Superior temporal gyrus (tissue), 1 donor: ENCODE measurements around the gene PKN2.
"Not testable (repeated sequence)": the region's sequence is repeated elsewhere in the genome, so short reads cannot be mapped to it uniquely, and the experiment has no call there.

Experiments used
- DNase-seq: peaks from one replicate; pipeline ENCODE4 v3.0.0-alpha.2; 2016; ENCODE audit errors: extremely low spot score

Gene PKN2

DNA sequence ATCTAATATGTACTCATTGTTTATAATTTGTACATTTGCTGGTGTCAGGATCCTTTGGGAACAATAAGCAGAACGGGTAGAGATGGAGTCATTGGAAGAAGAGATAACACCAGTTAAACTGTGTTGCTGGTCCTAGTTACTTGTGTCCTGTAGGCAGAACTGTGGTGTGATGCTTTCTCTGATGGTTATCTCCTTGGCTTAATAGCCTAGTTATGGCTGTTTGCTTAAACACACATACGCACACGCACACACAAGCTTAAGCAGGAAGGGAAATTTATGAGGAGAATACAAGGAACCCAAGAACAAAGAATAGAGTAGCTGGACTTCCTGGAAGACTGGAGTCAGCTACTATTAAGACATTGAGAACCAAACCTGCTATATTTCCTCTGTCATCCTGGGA, 5.7 kb upstream of the PKN2 start:
- no peak for DNase-seq

DNA sequence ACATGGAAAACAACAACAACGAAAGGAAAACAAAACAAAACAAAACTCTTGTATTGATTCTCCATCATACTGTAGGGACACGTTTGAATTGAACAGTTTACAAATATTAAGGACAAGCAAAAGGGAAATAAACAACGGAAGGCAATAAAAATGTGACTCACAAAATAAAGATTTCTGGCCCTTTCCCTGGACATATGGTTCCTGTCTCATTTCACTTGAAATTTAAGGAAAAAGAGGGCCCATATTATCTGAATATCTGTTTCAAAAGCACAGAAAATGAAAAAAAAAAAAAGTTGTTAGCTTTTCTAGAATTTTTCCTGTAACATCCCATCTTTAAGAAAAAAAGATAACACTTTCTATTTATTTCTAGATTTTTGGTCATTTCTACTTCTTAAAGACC, 3.6 kb upstream of the PKN2 start:
- no peak for DNase-seq

DNA sequence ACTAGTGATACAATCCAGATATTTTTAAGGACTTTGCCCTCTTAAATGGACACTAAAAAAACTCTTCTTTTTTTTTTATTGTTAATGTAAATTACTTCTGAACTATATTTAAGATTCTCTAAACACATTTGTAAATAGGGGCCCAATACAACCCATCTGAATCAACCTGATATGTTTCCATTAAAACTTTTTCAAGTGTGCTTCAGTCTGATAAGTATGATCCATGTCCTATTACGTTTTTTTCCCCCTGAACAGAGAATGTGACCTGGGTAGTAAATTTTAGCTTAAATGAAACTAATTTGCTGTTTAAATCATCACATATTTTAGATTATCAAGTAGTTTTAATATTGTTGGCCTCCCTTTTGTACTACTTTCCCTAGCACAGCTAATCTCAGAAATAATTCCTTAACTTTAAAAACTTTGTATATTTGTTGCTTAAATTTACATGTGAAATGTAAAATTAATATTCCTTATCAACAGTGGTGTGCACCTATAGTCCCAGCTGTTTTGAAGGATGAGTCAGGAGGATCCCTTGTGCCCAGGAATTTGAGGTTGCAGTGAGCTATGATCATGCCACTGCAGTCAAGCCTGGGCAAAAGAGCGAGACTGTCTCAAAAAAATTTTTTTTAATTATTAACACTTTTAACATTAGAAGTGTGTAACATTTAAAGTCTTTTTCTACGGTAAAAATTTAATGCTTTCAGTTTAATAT, 3.0 kb upstream of the PKN2 start:
- DNase-seq: no peak

DNA sequence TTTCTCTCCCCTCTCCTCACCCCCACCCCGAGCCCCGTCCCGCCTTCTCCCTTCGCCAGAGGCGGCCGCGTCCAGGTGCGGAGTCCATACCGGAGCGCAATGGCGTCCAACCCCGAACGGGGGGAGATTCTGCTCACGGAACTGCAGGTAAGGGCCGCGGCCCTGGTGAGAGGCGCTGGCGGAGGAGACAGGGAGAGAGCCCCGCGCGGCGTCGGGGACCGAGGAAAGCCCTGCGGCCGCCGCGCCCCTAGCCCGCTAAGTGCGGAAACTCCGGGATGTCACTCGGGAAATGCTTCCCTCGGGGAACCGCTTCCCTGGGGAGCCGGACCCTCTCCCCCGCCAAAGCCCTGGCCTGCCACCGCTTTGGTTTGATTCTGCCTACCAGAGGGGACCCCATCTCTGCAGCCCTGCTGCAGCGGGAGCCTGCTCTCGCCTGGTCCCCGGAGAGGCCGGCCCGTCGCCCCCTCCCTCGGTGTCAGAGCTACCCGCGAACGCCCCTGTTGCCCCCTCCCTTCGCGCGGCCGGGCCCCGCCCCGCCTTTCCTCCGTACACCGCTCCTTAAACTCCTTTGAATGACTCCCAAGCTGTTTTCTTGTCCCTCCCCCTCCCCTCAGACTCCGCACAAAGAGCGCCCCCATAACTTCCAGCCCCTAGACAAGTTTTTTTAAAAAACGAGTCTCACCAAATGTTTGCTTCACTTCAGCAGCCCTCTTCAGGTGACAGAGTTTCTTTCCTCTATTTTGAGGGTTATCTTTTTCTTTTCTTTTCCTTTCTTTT, 597 bp downstream of the PKN2 start:
- DNase-seq: no peak

DNA sequence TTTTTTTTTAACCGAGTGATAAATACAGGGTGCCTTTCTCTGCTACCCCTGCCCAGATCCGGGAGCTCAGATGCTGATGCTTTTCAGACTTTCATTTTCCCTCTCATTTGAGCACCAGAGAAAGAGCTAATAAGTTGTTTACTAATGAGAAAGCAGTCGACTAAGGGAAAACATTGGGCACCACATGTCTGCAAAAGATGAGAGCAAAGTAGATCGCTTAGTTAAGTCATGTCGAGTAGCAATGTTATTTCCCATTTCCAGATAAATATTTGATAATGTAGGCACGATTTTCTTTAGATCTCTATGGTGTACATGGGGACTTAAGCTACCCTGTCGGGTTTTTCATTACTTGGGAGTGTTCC, 1.2 kb downstream of the PKN2 start:
- no peak for DNase-seq

DNA sequence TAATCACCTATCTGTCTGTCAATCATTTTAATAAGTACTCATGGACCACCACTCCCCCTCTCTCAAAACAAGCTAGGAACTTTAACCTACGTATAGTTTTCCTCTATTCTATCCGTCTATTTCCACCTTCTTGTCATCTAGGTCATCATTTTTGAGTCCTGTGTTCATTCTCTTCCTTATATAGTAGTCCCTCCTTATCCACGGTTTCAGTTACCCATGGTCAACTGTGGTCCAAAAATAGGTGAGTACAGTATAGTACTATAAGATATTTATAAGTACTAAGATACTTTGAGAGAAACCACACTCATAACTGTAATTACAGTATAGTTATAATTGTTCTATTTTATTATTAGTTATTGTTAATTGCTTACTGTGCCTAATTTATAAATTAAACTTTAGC, 7.5 kb downstream of the PKN2 start:
- no peak for DNase-seq

DNA sequence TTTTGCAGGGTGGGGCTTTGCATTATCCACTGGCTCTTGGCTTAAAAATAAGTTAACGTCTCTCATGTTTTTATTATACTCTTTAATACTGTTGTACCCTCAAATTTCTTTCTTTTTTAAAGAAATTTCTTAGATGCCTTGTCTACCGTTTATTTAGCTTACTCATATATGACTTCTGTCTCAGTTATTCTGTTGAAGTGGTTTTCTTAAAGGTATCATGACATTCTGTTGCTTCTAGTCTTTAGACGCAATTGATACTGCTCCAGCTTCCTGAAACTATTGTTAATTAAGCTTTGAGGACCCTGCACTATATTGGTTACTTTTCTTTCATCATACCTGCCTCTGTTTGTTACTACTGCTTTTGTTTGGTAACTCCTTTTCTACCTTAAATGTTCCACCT, 11.7 kb downstream of the PKN2 start:
- DNase-seq: no peak

DNA sequence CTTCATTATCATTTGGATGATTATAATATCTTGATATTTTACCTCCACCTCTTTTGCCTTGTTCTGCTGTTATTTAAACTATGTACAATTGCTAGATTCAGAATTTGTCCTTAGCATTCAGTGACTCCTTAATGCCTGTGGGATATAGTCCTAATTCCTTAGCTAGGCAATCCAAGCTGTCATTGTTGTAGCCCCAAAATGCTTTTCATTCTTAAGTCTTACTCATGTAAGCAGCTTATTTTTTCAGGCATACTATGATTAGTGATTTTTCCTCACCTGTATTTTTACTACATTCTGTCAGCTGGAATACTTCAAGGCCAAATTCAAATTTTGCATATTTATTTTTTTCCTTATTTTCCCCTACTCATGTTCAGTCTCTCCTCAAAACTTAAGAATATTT, 13.4 kb downstream of the PKN2 start:
- DNase-seq: no peak

DNA sequence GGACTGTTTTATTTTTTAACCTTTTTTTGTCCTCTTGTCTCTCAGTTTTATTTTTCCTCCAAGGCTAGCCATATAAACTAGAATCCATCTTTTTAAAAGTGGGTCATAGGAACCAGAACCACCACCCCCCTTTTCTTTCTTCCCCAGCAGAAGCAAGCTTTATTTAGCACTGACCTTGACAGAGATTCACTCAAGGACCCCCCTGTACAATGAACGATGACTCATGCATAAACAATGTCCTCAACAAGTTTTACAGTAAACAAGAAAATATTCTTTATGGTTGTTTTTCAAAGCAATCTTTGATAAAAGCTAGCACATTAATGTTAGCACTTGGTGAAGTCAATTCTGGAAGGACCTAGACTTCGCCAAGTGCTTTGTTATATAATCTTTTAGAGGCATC, 14.1 kb downstream of the PKN2 start:
- DNase-seq: no peak

DNA sequence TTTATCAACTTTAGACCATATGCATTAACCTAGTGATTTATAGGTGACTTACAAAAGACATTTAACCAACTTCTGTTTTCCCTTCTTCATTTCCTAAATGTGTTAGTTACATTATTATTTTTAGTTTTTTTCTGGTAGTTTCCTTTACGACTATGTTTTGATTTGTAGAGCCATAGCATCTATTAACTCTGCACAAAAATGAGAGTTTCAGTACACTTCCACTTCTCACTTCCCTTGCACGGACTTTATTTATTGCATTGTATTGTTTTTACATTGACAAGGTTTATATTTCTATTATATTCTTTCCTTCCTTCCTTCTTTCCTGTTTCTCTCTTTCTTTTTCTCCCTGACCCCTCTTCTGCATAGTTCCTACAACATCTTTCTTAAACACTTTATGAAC, 14.7 kb downstream of the PKN2 start:
- no peak for DNase-seq

DNA sequence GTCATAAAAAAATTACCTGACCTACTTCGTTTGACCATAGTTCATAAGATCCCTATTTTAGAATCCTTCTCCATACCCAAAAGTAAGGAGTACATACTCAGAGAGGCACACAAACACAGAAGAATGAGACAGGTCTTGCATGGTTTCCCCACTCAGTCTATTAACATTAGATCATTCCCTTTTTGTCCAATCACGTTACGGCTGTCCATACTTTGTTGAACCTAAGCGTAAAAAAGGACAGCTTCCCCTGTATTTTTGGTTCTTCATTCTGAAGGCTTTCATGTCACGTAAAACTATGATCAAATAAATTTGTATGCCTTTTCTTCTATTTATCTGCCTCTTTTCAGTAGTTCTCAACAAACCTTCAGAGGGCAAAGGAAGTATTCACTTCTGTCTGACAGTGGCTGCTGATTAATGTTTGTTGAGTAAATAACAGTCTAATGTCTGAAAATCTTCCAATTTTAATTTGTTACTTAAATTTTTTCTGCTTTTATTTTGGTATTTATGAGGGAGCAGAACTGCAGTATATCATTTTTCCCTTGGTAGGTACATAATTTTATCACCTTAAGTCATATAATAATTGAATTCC, 16.4 kb downstream of the PKN2 start:
- DNase-seq: no peak

DNA sequence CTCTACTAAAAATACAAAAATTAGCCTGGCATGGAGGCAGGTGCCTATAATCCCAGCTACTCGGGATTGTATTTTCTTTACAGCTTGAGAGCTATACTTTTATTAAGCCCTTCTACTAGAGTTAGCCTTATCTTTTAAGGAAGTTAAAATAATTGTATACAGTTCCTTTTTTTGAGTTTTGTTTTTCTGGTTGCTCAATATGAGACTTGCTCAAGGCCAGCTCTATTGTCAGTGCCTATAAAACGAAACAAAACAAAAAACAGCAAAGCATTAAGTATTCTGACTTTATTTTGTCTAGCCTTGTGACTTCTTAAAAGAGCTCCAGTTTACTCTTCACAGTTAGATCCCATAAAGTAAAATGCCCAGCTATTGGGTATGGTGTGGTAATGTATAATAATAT, 17.2 kb downstream of the PKN2 start:
- DNase-seq: no peak

DNA sequence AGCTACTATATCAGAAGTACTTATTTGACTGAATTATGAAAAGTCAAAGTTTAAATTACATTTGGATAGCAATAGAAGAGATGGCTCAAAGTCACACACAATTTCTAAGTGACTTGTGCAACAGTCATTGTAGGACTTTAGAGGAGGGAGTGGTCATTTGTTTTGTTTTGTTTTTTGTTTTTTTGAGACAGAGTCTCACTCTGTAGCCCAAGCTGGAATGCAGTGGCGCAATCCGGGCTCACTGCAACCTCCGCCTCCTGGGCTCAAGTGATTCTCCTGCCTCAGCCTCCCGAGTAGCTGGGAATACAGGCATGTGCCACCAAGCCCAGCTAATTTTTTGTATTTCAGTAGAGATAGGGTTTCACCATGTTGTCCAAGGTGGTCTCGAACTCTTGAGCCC, 17.7 kb downstream of the PKN2 start:
- not testable (repeated sequence) for DNase-seq

DNA sequence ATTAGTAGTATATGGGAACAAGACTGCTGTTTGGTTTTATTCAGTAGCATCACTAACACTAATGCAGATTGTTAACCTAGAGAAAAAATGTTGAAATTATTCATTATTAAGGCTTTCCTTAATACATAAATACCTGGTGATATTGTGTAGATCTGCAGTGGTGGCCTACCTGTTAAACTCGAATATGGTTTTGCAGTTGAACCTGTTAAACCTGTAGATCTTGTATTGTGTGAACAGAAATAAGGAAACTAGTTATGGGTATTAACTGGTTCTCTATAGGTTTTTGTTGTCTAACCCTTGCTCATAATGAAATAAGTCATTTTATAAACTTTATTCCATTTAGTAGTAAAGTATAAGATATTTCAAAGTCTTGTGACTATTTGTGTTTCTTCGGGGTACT, 23.9 kb downstream of the PKN2 start:
- DNase-seq: no peak

DNA sequence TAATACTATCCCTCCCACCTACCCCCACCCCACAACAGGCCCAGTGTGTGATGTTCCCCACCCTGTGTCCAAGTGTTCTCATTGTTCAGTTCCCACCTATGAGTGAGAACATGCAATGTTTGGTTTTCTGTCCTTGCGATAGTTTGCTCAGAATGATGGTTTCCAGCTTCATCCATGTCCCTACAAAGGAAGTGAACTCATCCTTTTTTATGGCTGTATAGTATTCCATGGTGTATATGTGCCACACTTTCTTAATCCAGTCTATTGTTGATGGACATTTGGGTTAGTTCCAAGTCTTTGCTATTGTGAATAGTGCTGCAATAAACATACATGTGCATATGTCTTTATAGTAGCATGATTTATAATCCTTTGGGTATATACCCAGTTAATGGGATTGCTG, 28.8 kb downstream of the PKN2 start:
- not testable (repeated sequence) for DNase-seq

DNA sequence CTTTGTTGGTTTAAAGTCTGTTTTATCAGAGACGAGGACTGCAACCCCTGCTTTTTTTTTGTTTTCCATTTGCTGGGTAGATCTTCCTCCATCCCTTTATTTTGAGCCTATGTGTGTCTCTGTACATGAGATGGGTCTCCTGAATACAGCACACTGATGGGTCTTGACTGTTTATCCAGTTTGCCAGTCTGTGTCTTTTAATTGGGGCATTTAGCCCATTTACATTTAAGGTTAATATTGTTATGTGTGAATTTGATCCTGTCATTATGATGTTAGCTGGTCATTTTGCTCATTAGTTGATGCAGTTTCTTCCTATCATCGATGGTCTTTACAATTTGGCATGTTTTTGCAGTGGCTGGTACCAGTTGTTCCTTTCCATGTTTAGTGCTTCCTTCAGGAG, 32.5 kb downstream of the PKN2 start:
- DNase-seq: not testable (repeated sequence)

DNA sequence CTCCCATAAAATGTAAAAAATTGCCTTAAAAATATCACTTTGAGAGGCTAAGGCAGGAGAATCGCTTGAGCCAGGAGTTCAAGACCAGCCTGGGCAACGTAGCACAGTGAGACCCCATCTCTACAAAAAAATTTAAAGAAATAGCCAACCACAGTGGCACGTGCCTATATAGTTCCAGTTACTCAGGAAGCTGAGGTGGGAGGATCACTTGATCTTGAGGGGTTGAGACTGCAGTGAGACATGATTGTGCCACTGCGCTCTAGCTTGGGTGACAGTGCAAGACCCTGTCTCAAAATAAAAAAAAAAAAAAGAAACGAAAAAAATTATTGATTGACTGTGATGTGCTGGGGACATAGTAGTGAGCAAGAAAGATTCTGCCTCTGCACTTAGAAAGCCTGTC, 38.4 kb downstream of the PKN2 start:
- no peak for DNase-seq

DNA sequence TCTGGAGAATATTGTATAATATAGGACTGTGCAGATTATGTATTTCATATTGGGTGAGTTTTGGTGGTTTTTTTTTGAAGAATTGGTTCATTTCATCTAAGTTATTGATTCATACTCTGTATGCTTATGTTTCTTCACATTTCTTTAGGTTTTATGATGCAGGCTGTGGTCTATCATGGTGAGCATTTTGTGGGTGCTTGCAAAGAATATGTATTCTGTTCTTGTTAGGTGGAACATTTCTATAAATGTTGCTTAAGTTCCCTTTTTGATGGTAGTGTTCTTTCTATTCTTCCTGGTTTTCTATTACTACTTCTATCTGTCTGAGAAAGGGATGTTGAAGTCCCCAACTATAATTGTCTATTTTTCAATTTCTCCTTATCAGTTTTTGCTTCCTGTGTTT, 42.6 kb downstream of the PKN2 start:
- no peak for DNase-seq

DNA sequence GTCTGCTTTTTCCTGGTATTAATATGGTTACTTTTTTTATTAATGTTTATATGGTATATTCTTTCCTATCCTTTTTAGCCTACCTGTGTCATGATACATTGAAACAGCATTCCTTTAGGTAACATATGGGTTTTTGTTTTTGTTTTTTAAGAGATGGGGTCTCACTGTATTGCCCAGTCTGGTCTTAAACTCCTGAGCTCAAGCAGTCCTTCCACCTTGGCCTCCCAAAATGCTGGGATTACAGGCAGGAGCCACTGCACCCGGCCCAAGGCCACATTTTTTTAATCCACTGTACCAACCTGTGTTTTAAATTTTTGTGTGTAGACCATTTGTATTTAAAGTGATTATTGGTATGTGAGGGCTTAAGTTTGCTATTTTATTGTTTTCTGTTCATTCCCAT, 43.1 kb downstream of the PKN2 start:
- no peak for DNase-seq

DNA sequence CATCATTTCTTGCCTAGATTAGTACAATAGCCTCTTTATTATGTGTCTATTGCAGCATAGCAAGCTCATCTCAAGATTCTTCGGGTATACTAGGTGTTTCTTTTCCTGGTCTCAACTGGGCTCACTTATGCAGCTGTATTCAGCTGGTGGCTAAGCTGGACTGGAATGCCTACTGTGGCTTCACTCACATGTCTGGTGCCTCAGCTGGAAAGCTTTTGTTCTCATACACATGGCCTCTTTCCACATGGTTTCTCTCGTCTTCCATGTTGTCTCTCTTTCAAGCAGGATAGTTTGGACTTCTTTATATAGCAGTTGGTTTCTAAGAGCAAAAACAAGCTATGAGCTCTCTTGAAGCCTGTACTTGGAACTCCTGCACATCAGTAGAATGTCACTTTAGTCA, 45.2 kb downstream of the PKN2 start:
- DNase-seq: no peak

DNA sequence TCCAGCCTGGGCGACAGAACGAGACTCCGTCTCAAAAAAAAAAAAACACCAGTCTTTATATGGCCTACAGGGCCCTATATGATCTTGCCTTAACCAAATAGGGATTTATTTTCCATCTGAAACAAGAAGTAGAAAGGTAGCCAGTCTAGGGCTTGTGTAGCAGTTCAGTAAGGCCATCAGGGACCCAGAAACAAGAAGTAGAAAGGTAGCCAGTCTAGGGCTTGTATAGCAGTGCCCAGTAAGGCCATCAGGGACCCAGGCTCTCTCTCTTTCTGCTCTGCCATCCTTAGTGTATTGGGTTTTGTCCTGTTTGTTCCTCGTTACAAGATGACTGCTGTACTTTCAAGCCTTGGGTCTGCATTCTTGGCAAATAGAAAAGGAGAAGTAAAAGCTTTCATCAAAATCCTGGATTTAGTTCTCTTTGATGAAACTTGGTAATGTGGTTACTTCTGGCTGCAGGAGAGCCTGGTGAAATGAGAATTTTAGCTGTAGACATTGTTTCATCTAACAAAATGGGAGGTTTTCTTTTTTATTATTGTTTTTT, 46.1 kb downstream of the PKN2 start:
- no peak for DNase-seq

DNA sequence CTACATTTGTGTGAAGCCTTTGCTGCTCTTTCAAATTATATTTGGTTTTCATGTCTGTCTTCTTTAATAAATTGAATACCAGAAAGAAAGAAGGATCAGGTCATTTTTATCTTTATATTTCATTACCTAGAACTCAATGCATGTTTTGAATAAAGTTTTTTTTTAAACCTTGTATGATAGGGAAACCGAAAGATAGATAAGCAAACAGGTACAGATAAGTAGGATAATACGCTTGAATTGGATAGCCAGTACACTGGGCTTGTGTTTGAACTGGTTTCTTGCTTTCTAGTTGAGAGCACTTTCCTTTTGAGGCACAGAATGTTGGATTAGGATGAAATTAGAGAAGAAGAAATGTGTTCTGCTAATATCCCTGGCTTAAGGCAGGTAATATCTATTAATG, 46.9 kb downstream of the PKN2 start:
- DNase-seq: no peak
